GM12865 (cell line): Measurements from ENCODE around the gene GABBR2.
A peak's percentile ranks its signal among the peaks of the same experiment; 100 is the strongest.

Experiments
- DNase-seq: peaks from one replicate; pipeline ENCODE4 v3.0.0; 2010; ENCODE audit warnings: low read depth
- H3K4me3 ChIP-seq: 2 replicates; pipeline ENCODE4 v1.5.1; 2011; ENCODE audit warnings: mild to moderate bottlenecking, low read depth, low read length, control low read depth
- TF ChIP-seq, protein P1 (sequence below): IDR thresholded peaks from 2 replicates; pipeline ENCODE4 v1.5.1; 2011; ENCODE audit warnings: low read length, control low read depth, low read depth, inconsistent platforms; ENCODE audit not compliant: insufficient read depth; ENCODE audit errors: missing control alignments

The GABBR2 gene

GRCh38 chr9:98708103-98708932, 417 bp downstream of the GABBR2 start:
- no peak for DNase-seq
- no peak overlapping the region for H3K4me3 ChIP-seq
- TF ChIP-seq, protein P1, sequence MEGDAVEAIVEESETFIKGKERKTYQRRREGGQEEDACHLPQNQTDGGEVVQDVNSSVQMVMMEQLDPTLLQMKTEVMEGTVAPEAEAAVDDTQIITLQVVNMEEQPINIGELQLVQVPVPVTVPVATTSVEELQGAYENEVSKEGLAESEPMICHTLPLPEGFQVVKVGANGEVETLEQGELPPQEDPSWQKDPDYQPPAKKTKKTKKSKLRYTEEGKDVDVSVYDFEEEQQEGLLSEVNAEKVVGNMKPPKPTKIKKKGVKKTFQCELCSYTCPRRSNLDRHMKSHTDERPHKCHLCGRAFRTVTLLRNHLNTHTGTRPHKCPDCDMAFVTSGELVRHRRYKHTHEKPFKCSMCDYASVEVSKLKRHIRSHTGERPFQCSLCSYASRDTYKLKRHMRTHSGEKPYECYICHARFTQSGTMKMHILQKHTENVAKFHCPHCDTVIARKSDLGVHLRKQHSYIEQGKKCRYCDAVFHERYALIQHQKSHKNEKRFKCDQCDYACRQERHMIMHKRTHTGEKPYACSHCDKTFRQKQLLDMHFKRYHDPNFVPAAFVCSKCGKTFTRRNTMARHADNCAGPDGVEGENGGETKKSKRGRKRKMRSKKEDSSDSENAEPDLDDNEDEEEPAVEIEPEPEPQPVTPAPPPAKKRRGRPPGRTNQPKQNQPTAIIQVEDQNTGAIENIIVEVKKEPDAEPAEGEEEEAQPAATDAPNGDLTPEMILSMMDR = no peak

DNA sequence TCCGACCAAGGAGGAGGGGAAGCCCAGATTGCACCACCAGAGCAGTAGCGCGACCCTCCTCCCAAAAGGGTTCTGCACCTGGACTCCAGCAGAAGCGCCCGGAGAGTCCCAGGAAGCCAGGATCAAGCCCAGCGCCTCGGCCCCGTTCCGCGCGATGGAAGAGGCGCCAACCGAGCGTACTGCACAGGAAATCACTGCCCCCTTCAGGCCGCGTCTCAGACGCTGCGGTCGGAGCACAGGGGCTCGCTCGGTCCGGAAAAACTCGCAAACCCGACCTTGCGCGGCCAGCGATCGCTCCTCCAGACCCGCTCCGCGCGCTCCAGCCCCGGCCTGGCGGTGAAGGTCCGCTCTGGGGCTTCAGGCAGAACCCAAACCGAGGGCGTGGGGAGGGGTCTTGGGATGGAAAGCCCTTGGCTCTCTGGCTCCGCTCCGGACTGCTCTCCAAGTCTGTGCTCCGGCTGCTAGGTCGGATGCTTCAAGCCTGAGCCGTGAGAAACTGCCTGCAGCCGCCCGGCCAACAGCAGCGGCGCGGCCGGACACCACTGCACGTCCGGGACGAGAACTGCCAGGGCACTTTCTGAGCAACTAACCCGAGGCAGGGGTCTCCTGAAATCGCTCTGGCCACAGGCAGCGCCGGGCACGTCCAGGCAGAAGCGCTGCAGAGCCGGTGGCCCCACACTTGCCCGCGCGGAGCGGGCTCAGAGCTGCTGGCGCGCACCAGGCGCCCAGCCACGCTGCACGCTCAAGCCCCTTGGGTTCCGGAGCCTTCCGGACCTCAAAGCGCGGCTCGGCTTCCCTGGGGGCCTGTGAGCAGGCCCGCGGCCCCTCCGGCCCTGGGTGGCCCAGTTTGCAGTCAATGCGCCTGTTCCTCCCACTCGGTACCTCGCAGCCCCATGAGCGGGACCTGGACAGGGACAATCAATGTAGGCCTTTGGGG, 1.3 kb downstream of the GABBR2 start:
- TF ChIP-seq, protein P1 = peak; percentile 38
- peak; percentile 52 for DNase-seq
- H3K4me3 ChIP-seq = no peak overlapping the region

- no peak for DNase-seq
- H3K4me3 ChIP-seq = no peak overlapping the region
- TF ChIP-seq, protein P1 = no peak
These were observed 2.0 kb downstream of the GABBR2 start for GRCh38 chr9:98706651-98707165.

DNA sequence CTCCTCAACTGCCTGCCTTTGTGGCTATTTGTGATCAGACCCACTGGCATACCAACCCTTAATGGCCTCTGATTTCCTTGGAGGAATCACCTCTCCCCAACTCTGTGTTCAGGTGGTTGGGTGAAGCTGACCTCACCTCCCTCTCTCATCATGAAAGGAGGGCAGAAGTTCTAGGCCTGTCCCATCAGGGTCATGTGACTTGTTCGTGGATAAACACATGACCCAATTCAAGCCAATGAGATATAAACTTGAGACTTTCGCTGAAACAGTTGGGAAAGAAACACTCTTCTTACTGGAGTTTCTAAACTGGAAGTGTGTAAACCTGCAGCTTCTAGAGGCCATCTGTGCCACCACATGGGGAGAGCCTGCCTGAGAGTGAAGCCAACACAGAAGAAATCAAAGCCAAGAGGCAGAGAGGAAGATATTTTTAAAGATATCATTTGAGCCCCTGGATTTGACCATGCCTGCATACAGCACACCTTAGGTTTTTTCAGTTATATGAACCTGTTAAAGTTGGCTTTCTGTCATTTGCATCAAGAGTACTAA, 5.8 kb downstream of the GABBR2 start:
- no peak for DNase-seq
- TF ChIP-seq, protein P1 = no peak

GRCh38 chr9:98702340-98702739, 6.4 kb downstream of the GABBR2 start:
- H3K4me3 ChIP-seq = no peak overlapping the region

More for the DNA sequence above, 5.8 kb downstream of the GABBR2 start:
- no peak overlapping the region for H3K4me3 ChIP-seq

DNA sequence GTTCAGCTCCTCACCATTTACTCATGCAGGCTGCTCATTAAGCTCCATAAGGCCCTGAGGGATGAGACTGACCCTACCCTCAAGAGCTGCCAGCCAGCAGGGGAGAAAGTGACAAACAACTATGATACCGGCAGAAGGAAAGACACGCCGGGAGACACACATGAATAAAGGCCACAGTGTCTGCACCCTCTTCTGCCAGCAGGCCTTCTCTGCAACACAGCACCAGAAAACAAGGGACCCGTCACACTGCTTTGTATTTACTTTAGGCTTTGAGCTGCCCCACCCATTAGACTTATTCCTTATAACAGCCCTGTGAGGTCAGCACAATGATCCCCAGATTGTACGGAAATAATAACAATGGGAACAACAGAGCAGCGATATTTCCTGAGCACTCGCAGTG, 7.2 kb downstream of the GABBR2 start:
- H3K4me3 ChIP-seq = no peak overlapping the region
- TF ChIP-seq, protein P1 = no peak
- DNase-seq = no peak

More at GRCh38 chr9:98702340-98702739, 6.4 kb downstream of the GABBR2 start:
- TF ChIP-seq, protein P1 = no peak
- no peak for DNase-seq
